Neural crest cell (in vitro differentiated cells): ENCODE results near the gene EFHD1. TPM values are rescaled to one million over a fixed set of nuclear protein-coding genes. Genes with fewer than 3 reads are reported as not detected.
A peak's percentile ranks its signal among the peaks of the same experiment; 100 is the strongest.
"Not testable (repeated sequence)": the region's sequence is repeated elsewhere in the genome, so short reads cannot be mapped to it uniquely, and the experiment has no call there.

Source experiments
- DNase-seq: peaks from one replicate; pipeline ENCODE4 v3.0.0; 2021; ENCODE audit warnings: low read depth, mixed read lengths, low spot score
- H3K27ac Mint-ChIP-seq: one replicate; pipeline ENCODE4 v1.8.0; 2021; ENCODE audit warnings: mild to moderate bottlenecking, mixed read lengths; ENCODE audit not compliant: unreplicated experiment
- H3K27me3 Mint-ChIP-seq: 2 replicates; pipeline ENCODE4 v1.8.0; 2021; ENCODE audit warnings: low read depth, mild to moderate bottlenecking, mixed read lengths
- H3K36me3 Mint-ChIP-seq: 2 replicates; pipeline ENCODE4 v1.8.0; 2021; ENCODE audit warnings: low read depth, mild to moderate bottlenecking, mixed read lengths
- H3K4me1 Mint-ChIP-seq: 2 replicates; pipeline ENCODE4 v1.8.0; 2021; ENCODE audit warnings: mixed read lengths
- H3K4me3 Mint-ChIP-seq: one replicate; pipeline ENCODE4 v1.8.0; 2021; ENCODE audit warnings: mild to moderate bottlenecking, mixed read lengths
- H3K9me3 Mint-ChIP-seq: 2 replicates; pipeline ENCODE4 v1.8.0; 2021; ENCODE audit warnings: mixed read lengths
- total RNA-seq: library from RNA; stranded (reverse); gene quantifications from 2 replicates; pipeline ENCODE4 v1.2.1, GENCODE V29; 2021
- TF ChIP-seq, protein P1 (sequence below): fragments of 200-600 bp; sonication (generic); conservative IDR thresholded peaks from 2 replicates; pipeline ENCODE4 v1.5.0; 2021; ENCODE audit warnings: antibody characterized with exemption, mild to moderate bottlenecking

Gene EFHD1
- total RNA-seq, 1 donor from 2014 or later, result 4.1 TPM

DNA sequence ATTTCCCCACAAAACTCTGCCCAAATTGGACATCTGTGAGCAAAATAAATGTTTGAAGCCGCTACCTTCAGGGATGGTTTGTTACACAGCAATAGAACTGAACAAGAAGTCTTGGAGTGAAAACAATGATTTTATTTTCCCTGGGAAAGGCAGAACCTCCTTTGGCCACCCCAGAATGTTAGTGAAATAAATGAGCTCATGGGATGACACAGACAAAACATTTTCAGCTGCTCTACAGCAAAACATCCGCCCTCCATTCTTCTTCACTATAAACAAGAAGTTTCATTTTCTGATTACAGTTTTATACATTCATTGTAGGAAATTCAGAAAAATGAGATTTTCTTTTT, 4.3 kb upstream of the EFHD1 start:
- Mint-ChIP-seq H3K27ac (no peak overlapping the region), H3K4me1 (peaks cover 7% of the 10 kb centered on the region), H3K9me3 (no peaks in the 10 kb centered on the region), H3K4me3 (no peak overlapping the region), H3K27me3 (peaks cover 34% of the 10 kb centered on the region), H3K36me3 (no peaks in the 10 kb centered on the region)
- no peak for DNase-seq
- TF ChIP-seq, protein P1, sequence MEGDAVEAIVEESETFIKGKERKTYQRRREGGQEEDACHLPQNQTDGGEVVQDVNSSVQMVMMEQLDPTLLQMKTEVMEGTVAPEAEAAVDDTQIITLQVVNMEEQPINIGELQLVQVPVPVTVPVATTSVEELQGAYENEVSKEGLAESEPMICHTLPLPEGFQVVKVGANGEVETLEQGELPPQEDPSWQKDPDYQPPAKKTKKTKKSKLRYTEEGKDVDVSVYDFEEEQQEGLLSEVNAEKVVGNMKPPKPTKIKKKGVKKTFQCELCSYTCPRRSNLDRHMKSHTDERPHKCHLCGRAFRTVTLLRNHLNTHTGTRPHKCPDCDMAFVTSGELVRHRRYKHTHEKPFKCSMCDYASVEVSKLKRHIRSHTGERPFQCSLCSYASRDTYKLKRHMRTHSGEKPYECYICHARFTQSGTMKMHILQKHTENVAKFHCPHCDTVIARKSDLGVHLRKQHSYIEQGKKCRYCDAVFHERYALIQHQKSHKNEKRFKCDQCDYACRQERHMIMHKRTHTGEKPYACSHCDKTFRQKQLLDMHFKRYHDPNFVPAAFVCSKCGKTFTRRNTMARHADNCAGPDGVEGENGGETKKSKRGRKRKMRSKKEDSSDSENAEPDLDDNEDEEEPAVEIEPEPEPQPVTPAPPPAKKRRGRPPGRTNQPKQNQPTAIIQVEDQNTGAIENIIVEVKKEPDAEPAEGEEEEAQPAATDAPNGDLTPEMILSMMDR, result no peak

DNA sequence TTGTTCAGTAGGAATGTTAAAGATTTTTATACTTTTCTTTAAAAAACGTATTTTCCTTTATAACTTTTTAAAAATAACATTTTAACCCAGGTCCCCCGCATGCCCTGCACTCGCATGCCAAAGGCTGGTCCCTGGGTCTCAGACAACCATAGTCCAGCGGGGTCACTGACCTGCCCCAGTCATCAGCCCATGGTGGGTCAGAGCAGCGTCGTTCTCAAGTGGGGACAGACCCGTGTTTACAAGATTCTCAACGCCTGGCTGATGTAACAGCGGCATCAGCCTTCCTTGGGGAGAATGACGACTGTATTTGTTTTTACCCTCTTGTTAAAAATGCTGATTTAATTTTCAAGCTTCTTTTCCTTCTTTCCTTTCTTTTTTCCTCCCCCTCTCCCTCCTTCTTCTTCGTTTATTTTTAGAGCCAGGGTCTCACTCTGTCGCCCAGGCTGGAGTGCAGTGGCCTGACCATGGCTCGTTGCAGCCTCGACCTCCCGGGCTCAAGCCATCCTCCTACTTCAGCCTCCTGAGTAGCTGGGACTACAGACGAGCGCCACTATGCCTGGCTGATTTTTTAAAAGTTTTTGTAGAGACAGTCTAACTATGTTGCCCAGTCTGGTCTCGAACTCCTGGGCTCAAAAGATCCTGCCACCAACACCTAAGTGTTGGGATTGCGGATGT, 1.0 kb upstream of the EFHD1 start:
- TF ChIP-seq, protein P1, result no peak
- no peaks in the 10 kb centered on the region for H3K9me3 Mint-ChIP-seq
- peaks cover 52% of the 10 kb centered on the region for H3K27me3 Mint-ChIP-seq
- H3K36me3 Mint-ChIP-seq, result no peaks in the 10 kb centered on the region
- no peak overlapping the region for H3K4me3 Mint-ChIP-seq
- no peak for DNase-seq
- no peak overlapping the region for H3K27ac Mint-ChIP-seq
- peaks cover 11% of the 10 kb centered on the region for H3K4me1 Mint-ChIP-seq

DNA sequence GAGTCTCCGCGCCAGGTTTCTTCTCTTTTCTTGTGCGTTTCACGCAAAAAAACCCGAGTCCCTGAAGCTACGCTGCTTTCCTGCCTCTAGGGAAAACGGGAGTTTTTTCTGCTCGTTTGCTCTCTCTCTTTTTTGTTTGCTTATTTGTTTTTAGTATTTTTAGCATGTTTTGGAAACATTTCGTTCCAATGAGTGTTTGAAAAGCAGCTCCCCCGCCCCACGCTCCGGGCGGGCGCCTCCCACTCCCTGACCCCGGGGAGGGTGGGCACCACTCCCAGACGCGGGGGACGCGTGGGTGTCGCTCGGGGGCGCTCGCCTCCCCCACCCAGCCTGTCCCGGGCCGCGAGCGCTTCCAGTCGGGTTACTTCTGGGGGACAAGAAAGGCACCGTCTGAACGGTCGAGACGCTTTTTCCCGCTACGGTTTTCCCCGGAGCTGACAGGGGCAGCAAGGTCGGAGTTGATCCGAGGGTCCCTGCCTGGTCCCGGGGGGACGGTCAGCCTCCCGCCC, 446 bp upstream of the EFHD1 start:
- H3K27me3 Mint-ChIP-seq, result peaks cover 58% of the 10 kb centered on the region
- H3K9me3 Mint-ChIP-seq, result no peaks in the 10 kb centered on the region
- DNase-seq, result no peak
- no peaks in the 10 kb centered on the region for H3K36me3 Mint-ChIP-seq
- H3K4me1 Mint-ChIP-seq, result peaks cover 11% of the 10 kb centered on the region
- H3K4me3 Mint-ChIP-seq, result no peak overlapping the region
- TF ChIP-seq, protein P1, result peak; percentile 30
- no peak overlapping the region for H3K27ac Mint-ChIP-seq

DNA sequence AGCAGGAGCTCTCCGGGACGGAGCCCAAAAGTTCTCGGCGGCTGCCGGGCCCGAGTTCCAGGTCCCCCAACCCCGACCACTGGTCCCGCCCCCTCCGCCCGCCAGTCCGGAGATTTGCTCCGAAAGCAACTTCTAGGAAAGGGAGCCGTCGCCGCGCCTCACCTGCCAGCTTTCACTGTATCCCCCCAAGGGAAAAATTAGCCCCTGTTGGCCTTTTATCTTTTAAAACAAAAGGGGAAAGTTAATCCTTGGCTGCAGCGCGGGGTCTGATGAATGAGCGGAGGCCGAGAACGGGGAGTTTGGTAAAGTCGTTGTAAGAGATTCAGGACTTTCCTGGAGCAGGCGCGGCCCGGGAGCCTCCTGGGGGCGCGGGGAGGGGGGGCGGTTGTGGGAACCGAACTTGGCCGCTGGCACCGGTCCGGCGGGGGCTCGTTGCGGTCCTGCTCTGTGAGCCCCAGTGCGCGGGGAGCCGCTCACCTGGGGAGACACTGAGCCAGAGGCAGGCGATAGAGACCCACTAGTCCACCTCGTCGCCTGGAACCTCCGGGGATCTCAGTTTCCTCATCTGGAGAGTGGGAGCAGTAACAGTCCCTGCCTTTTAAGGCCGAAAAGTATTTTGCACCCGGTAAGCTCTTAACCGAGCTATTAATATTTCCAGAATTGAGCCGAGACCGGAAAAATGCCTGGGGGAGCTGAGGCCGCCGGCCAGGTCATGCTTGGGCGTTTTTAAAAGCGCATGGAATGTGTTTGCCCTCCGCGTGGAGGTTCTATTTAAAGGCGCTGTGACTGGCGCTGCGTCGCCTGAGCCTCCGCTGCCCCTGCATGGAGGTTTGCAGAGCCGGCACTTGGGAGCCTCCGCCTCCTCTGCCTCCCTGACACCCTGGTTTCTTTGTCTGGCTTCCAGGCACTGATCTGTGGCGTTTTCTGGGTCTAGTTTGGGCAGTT, 1.1 kb downstream of the EFHD1 start:
- no peak for DNase-seq
- no peak overlapping the region for H3K27ac Mint-ChIP-seq
- peaks cover 11% of the 10 kb centered on the region for H3K4me1 Mint-ChIP-seq
- no peaks in the 10 kb centered on the region for H3K9me3 Mint-ChIP-seq
- no peaks in the 10 kb centered on the region for H3K36me3 Mint-ChIP-seq
- TF ChIP-seq, protein P1, result no peak
- peaks cover 71% of the 10 kb centered on the region for H3K27me3 Mint-ChIP-seq
- H3K4me3 Mint-ChIP-seq, result peak overlapping the region; percentile 84

DNA sequence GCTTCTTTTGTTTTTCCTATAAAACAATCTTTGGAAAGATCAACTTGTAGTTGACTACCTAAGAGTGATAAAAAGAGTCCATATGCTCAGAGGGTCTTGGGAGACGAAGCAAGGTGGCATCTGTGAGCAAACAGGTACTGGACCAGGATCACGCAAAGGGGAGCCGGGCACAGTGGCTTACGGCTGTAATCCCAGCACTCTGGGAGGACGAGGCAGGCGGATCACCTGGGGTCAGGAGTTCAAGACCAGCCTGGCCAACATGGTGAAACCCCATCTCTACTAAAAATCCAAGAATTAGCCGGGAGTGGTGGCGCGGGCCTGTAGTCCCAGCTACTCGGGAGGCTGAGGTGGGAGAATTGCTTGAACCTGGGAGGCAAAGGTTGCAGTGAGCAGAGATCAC, 2.0 kb downstream of the EFHD1 start:
- H3K9me3 Mint-ChIP-seq, H3K27ac Mint-ChIP-seq, H3K36me3 Mint-ChIP-seq, DNase-seq: not testable (repeated sequence)
- Mint-ChIP-seq H3K27me3 (peaks cover 73% of the 10 kb centered on the region), H3K4me3 (peak overlapping the region; percentile 84), H3K4me1 (peaks cover 11% of the 10 kb centered on the region)
